Hepatocyte (in vitro differentiated cells): Measurements from ENCODE around the gene GALNT17. TPM values are rescaled to one million over a fixed set of nuclear protein-coding genes. Genes with fewer than 3 reads are reported as not detected.

Experiments
- DNase-seq: peaks from one replicate; pipeline ENCODE4 v3.0.0-alpha.2; 2016; ENCODE audit warnings: low spot score
- H2AFZ ChIP-seq: fragments of 200-600 bp; sonication (generic); 2 replicates; pipeline ENCODE4 v1.6.0; 2016; ENCODE audit warnings: antibody characterized with exemption, mild to moderate bottlenecking
- H3K27ac ChIP-seq: fragments of 200-600 bp; sonication (generic); 2 replicates; pipeline ENCODE4 v1.5.1; 2016; ENCODE audit warnings: mild to moderate bottlenecking
- H3K27me3 ChIP-seq: fragments of 200-600 bp; sonication (generic); 2 replicates; pipeline ENCODE4 v1.6.1; 2016
- H3K36me3 ChIP-seq: fragments of 200-600 bp; sonication (generic); replicated peaks from 2 replicates; pipeline ENCODE4 v1.5.1; 2016; ENCODE audit warnings: low read depth; ENCODE audit not compliant: insufficient read depth
- H3K4me1 ChIP-seq: fragments of 200-600 bp; sonication (generic); 2 replicates; pipeline ENCODE4 v1.5.1; 2016; ENCODE audit warnings: mild to moderate bottlenecking, moderate library complexity; ENCODE audit not compliant: insufficient read depth
- H3K4me2 ChIP-seq: fragments of 200-600 bp; sonication (generic); 2 replicates; pipeline ENCODE4 v1.6.0; 2016
- H3K4me3 ChIP-seq: fragments of 200-600 bp; sonication (generic); 2 replicates; pipeline ENCODE4 v1.5.1; 2016; ENCODE audit warnings: mild to moderate bottlenecking
- H3K79me2 ChIP-seq: fragments of 200-600 bp; sonication (generic); 2 replicates; pipeline ENCODE4 v1.6.0; 2017; ENCODE audit warnings: mild to moderate bottlenecking
- H3K9me2 ChIP-seq: fragments of 200-600 bp; sonication (generic); replicated peaks from 2 replicates; pipeline ENCODE4 v1.6.0; 2017; ENCODE audit warnings: mild to moderate bottlenecking; ENCODE audit not compliant: insufficient read depth
- H3K9me3 ChIP-seq: fragments of 200-600 bp; sonication (generic); 2 replicates; pipeline ENCODE4 v1.5.1; 2016; ENCODE audit warnings: low read depth, mild to moderate bottlenecking
- H4K20me1 ChIP-seq: fragments of 200-600 bp; sonication (generic); 2 replicates; pipeline ENCODE4 v1.6.0; 2016; ENCODE audit warnings: mild to moderate bottlenecking; ENCODE audit not compliant: insufficient read depth, poor library complexity, severe bottlenecking
- EZH2 ChIP-seq: fragments of 200-600 bp; sonication (generic); IDR thresholded peaks from 2 replicates; pipeline ENCODE4 v1.6.1; 2016; ENCODE audit warnings: antibody characterized with exemption, mild to moderate bottlenecking, borderline replicate concordance
- EZH2phosphoT487 ChIP-seq: fragments of 200-600 bp; sonication (generic); IDR thresholded peaks from one replicate; pipeline ENCODE4 v1.6.1; 2018; ENCODE audit warnings: antibody characterized with exemption, mild to moderate bottlenecking, low read depth, moderate library complexity; ENCODE audit not compliant: unreplicated experiment, severe bottlenecking
- WGBS: methylation state at CpG from one replicate; pipeline ENCODE4 v1.1.6; 2016; ENCODE audit warnings: low lambda C conversion rate; ENCODE audit errors: missing lambda C conversion rate; 5-methylcytosine and 5-hydroxymethylcytosine counted together
- polyA plus RNA-seq: library from polyadenylated mRNA; unstranded; fragments of >200 nt; fragmentation: Nextera tagmentation; extraction: Ambion mirVana; gene quantifications from 2 replicates; pipeline ENCODE4 v1.2.1, GENCODE V29; 2016
- total RNA-seq: library from RNA; depleted of rRNA; stranded (reverse); fragments of >200 nt; gene quantifications from 2 replicates; pipeline ENCODE4 v1.2.3, GENCODE V29; 2014
- TF ChIP-seq, protein P1 (sequence below): fragments of 200-600 bp; sonication (generic); IDR thresholded peaks from 2 replicates; pipeline ENCODE4 v1.5.1; 2016; ENCODE audit warnings: antibody characterized with exemption, mild to moderate bottlenecking; ENCODE audit not compliant: poor library complexity

GALNT17 gene
- total and polyA plus RNA-seq, 2 experiments from 2014 or later, result 4.3 to 8.1 TPM

DNA sequence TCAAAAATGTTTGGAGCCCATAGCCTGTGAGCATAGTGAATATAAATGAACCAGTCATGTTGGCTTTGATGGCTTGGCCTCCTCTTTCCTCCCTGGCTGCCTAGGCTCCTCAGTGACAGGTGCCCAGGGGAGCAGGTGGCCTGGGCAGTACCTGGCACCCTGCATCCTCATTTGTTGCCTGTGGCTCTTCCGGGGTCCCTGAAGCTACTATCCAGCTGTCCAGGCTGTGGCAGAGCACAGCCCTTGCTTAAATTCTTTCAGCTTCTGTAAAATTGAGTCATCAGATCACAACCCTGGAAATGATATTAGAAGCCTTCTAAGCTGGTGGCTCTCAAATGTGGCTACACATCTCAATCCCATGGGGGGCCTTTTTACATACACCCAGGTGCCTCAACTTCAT, 525.4 kb downstream of the GALNT17 start:
- WGBS, result 75% methylated on average over 1 of the region's 1 CpG
- Histone ChIP-seq H2AFZ (no peak overlapping the region), H3K9me2 (no peaks in the 10 kb centered on the region), H4K20me1 (no peaks in the 10 kb centered on the region), H3K4me1 (no peaks in the 10 kb centered on the region), H3K4me3 (no peak overlapping the region), H3K9me3 (no peaks in the 10 kb centered on the region), H3K36me3 (no peaks in the 10 kb centered on the region), H3K27me3 (no peaks in the 10 kb centered on the region), H3K79me2 (no peaks in the 10 kb centered on the region), H3K4me2 (no peak overlapping the region), H3K27ac (no peak overlapping the region)
- TF ChIP-seq, protein P1, sequence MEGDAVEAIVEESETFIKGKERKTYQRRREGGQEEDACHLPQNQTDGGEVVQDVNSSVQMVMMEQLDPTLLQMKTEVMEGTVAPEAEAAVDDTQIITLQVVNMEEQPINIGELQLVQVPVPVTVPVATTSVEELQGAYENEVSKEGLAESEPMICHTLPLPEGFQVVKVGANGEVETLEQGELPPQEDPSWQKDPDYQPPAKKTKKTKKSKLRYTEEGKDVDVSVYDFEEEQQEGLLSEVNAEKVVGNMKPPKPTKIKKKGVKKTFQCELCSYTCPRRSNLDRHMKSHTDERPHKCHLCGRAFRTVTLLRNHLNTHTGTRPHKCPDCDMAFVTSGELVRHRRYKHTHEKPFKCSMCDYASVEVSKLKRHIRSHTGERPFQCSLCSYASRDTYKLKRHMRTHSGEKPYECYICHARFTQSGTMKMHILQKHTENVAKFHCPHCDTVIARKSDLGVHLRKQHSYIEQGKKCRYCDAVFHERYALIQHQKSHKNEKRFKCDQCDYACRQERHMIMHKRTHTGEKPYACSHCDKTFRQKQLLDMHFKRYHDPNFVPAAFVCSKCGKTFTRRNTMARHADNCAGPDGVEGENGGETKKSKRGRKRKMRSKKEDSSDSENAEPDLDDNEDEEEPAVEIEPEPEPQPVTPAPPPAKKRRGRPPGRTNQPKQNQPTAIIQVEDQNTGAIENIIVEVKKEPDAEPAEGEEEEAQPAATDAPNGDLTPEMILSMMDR, result no peak
- no peak for TF ChIP-seq EZH2
- TF ChIP-seq EZH2phosphoT487, result no peak
- no peak for DNase-seq

DNA sequence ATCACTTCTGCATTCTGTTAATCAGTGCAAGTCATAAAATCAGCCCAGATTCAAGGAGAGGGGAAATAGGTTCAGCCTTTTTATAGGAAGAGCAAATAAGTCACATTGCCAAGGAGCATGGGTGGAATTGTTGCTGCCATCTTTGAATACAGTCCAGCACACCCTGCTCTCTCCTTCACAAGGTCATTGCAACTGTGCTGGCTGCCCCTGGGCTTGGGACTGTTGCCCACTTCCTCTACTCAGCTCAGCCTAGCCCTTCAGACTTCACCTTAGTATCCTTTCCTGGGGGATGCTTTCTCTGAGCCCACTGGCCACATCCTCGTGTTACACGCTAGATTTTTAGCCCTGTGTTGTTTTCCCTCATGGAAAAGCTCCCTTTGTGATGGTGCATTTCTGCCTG, 527.7 kb downstream of the GALNT17 start:
- TF ChIP-seq EZH2, result no peak
- TF ChIP-seq, protein P1, result no peak
- no peak for TF ChIP-seq EZH2phosphoT487

DNA sequence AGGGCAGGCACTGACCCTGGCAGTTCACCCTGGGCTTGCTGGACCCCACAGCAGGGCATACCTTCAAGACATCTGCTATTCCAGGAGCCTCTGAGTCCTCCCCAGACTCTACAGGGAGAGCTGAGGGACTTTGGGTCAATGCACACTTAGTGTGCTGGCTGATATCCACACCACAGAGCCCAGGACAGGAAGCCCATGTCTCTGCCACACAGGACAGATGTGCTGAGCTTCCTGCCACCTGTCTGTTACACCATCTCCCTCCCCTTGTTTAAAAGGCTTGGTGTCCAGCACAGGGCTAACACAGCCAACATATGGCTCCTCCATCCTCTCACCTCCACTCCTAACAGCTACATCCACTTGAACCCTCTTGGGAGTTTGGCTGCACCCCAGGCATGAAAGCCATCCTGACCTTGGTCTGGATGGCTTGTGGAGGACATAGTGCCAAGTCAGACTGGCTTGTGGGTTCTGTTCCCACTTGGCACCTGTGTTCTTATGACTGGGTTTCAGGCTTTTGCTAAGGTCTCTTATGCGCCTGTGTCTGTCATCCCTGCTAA, 529.8 kb downstream of the GALNT17 start:
- no peaks in the 10 kb centered on the region for H3K27me3 ChIP-seq
- no peak overlapping the region for H3K4me3 ChIP-seq
- no peak overlapping the region for H2AFZ ChIP-seq
- no peak overlapping the region for H3K27ac ChIP-seq
- no peaks in the 10 kb centered on the region for H3K36me3 ChIP-seq
- DNase-seq, result no peak
- H3K4me1 ChIP-seq, result no peaks in the 10 kb centered on the region
- TF ChIP-seq EZH2 (no peak), EZH2phosphoT487 (no peak)
- TF ChIP-seq, protein P1, result no peak
- no peak overlapping the region for H3K4me2 ChIP-seq
- no peaks in the 10 kb centered on the region for H3K9me2 ChIP-seq
- H3K9me3 ChIP-seq, result no peaks in the 10 kb centered on the region
- no peaks in the 10 kb centered on the region for H3K79me2 ChIP-seq
- H4K20me1 ChIP-seq, result no peaks in the 10 kb centered on the region
- 100% methylated on average over 1 of the region's 1 CpG for WGBS

More for the DNA sequence above, 527.7 kb downstream of the GALNT17 start:
- no peaks in the 10 kb centered on the region for H3K27me3 ChIP-seq
- H3K36me3 ChIP-seq, result no peaks in the 10 kb centered on the region
- H3K9me2 ChIP-seq, result no peaks in the 10 kb centered on the region
- H2AFZ ChIP-seq, result no peak overlapping the region
- H4K20me1 ChIP-seq, result no peaks in the 10 kb centered on the region
- H3K9me3 ChIP-seq, result no peaks in the 10 kb centered on the region
- H3K79me2 ChIP-seq, result no peaks in the 10 kb centered on the region
- no peak for DNase-seq
- 93% methylated on average over 2 of the region's 2 CpGs for WGBS
- H3K27ac ChIP-seq, result no peak overlapping the region
- no peaks in the 10 kb centered on the region for H3K4me1 ChIP-seq
- no peak overlapping the region for H3K4me2 ChIP-seq
- H3K4me3 ChIP-seq, result no peak overlapping the region

DNA sequence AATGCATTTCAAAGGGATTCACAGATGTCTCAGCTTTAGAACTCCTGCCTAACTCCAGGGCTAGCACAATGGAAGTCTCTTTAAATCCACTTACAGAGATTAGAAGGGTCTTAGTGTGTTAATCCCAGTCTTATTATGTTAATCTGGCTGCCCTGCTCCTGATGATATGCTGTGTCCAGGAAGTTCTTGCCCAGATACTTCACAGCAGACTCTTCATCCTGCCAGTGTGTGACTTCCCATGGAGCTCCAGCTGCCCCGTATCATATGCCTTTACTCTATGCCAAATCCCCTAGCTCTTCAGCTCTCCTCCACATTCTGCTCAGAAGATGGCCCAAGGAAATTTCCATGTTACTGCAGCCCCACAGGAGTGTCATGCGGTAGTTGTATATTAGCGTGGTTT, 533.8 kb downstream of the GALNT17 start:
- WGBS, result 91% methylated on average over 3 of the region's 3 CpGs
- DNase-seq, result no peak

More for the DNA sequence above, 533.8 kb downstream of the GALNT17 start:
- H3K79me2 ChIP-seq, result no peaks in the 10 kb centered on the region
- no peaks in the 10 kb centered on the region for H3K9me3 ChIP-seq
- no peak overlapping the region for H3K4me2 ChIP-seq
- no peak overlapping the region for H3K27ac ChIP-seq
- TF ChIP-seq EZH2, result no peak
- no peak for TF ChIP-seq EZH2phosphoT487
- no peaks in the 10 kb centered on the region for H3K27me3 ChIP-seq
- H3K4me3 ChIP-seq, result no peak overlapping the region
- no peaks in the 10 kb centered on the region for H3K9me2 ChIP-seq
- no peaks in the 10 kb centered on the region for H3K36me3 ChIP-seq
- no peaks in the 10 kb centered on the region for H4K20me1 ChIP-seq
- H3K4me1 ChIP-seq, result no peaks in the 10 kb centered on the region
- no peak overlapping the region for H2AFZ ChIP-seq
